GM18498 (cell line): ENCODE data around the gene PLEKHG4B.

ENCODE experiments used
- ATAC-seq: cut with Tn5 transposase; IDR thresholded peaks from one replicate; pipeline ENCODE4 v1.9.1; 2021; ENCODE audit warnings: mild to moderate bottlenecking, moderate library complexity; ENCODE audit not compliant: unreplicated experiment

PLEKHG4B gene

DNA sequence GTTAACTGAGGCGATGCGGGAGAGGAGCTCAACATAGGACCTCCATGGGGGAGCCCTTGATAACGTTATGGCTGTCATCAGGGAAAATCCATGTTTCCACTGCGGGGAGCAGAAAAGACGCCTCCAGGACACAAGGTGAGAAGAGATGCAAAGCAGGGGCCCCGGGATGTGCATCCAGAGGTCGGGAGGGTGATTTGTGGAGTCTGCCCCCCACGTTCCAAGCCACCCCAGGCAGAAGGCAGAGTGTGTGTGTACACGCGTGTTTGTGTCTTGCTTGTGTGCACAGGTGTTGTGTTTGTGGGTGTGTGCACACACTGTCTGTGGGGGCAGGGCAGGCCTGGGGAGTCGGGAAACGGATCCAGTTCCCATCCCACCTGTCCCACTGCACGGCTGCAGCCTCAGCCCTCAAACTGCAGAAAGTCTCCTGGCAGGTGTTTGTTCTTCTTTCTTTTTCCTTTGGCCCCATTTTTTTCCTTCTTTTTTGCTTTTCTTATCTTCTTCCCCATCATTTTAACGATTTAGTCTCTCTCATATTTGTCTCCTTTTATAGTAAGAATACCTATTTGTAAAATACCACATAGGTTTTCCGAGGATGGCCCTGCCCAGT lies 17.4 kb upstream of the PLEKHG4B start:
- ATAC-seq = no peak

DNA sequence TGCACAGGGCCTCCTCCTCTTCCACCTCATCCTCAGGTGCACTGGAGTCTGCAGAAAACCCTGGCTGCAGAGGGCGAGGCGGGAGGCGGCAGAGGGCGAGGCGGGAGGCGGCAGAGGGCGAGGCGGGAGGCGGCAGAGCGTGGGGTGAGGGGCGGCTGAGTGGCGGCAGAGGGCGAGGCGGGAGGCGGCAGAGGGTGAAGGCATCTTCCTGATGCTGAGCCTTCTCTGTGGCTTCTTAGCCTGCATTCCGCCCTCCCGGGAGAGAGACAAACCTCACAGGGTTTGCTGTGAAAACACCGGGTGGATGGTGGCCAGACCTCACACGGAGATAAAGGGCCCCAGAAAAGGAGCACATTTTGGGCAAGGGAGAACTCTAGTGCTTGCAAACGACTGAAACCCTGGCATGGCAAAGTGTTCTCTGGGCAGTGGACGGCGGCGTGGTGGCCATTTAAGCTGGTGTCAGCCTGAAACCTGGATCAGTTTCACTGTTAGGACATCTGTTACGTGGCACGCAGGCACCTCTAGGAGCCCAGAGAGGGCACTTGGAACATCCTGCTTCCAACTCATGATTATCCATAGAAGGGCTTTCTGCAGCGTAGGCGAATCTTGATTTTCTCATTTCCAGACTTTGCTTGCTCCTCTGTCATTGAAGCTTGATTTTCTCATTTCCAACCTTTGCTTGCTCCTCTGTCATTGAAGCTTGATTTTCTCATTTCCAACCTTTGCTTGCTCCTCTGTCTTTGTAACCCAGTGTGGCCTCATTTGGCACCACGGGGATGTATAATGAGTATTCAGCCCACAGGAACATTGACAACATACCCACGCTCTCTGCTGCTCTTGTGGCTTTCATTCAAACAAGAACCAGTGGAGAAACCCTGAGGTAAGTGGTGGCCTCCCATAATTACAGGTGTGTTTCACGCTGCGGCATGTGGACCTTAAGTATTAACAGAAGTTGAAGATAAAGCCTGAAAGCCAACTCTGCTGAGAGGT lies 16.3 kb upstream of the PLEKHG4B start:
- ATAC-seq = no peak

DNA sequence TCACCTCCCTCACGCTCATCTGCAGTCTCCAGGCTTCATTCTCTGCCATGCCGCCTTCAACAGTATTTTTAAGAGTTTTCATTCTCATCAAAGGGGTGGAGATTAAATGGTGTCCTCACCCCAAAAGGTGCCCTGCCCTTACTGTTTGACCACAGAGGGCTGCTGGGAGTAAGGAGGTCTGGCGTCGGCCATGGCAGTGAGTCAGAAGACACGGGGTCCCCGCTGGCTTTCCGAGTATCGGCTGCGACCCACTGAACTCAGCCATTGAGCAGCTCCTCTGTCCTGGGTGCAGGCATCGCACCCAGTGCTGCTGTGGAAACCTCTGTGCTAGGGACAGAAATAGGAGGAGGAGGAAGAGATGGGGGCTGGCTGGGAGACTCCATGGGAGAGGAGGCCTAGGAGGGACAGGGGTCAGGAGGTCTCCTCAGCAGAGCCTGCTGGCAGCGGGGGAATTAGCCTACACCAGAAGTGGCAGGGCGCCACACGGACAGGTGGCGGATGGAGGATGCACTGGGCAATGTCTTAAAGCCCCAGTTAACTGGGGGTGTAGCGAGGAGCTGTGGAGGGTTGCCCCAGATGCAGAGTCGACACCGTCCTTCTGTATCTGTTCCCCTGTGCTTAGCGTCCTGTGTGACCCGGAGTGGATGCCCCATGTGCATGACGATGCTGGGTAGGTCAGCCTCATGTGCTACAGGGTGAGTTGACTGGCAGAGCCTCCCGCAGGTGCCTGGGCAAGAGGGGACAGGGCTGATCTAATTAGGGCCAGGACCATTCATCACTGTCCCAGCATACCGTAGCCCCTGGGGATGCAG lies 15.4 kb upstream of the PLEKHG4B start:
- ATAC-seq = no peak

DNA sequence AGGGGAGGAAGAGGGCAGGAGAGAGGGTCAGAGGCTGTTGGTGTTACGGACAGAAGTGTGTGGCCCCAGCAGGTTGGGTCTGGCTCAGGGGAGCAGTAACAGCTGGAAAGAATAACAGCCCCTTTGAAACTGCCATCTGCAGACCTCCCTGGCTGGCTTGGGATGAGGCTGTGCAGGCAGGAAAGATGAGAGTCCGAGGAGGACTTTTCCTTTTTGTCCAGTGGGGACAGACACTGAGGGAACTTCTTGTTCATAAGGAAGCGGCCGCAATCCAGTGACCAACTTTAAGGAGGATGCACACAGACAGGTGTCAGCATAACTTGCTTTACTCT lies 14.8 kb upstream of the PLEKHG4B start:
- no peak for ATAC-seq

DNA sequence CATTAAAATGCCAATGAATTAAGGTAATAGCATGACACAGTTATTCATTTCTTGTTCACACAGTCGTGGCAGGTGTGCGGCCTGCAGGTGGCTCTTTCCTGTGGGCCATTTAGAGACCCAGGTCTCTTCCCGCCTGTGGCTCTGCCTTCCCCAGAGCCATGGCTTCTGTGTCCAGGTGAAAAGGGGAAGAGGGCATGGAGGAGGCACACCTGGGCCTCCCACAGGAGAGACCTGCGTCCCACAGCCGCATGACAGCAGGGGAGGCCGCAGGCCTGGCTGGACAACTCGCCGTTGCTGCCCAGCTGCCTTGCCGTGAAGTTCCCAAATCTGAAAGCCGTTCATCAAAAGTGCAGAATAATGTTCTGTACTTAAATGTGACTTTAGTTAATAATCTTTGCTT lies 14.4 kb upstream of the PLEKHG4B start:
- no peak for ATAC-seq

GRCh38 chr5:77957-78804 lies 13.8 kb upstream of the PLEKHG4B start:
- no peak for ATAC-seq

- ATAC-seq = no peak
These were observed 13.2 kb upstream of the PLEKHG4B start for GRCh38 chr5:78805-79149.

GRCh38 chr5:79263-79662 lies 12.7 kb upstream of the PLEKHG4B start:
- no peak for ATAC-seq

GRCh38 chr5:79821-80220 lies 12.1 kb upstream of the PLEKHG4B start:
- no peak for ATAC-seq

DNA sequence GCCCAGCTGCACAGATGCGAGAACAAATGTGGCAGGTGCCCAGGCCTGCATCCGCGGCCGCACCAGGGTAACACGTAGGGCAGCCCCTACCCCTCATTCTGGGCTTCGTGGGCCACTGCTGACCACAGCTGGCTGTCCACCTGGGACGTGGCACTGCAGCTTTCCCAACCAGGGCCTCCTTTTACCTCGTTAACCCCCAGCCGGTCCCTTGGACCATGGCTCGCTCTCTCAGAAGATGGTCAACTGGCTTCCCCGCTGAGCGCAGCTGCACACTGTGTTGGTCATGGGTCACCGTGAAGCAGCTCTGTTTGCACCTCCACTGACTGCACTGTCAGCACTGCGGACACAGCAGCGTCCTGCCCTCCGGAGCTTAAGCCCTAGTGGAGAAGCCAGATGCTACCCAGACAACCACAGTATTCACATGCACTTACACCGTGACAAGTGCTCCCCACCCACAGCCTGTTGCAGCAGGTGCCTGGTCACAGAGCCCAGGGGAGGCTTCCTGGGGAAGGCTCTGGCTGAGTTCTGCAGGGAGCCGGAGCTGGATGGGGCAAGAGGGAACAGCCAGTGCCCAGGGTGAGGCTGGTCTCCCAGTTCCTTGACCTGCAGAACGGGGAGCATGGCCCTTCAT lies 10.5 kb upstream of the PLEKHG4B start:
- ATAC-seq = no peak

DNA sequence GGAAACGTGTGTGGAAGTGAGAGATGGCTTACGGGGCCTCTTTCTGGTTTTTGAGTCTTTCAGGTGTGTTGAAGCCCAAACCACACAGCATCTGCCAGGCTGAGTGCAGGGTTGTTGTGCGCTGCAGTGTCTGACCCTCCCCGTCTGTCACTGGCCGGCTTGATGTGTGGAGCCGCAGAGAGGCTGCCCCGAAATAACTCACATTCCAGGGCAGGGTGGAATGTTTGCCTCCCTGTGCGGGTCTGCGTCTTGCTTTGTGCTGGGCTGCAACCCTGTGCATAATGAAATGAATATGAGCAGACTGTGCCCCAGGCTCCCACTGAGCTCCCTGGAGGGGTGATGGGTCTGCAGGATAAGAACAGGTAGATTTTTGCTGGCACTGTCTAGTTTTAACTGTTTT lies 9.9 kb upstream of the PLEKHG4B start:
- no peak for ATAC-seq

DNA sequence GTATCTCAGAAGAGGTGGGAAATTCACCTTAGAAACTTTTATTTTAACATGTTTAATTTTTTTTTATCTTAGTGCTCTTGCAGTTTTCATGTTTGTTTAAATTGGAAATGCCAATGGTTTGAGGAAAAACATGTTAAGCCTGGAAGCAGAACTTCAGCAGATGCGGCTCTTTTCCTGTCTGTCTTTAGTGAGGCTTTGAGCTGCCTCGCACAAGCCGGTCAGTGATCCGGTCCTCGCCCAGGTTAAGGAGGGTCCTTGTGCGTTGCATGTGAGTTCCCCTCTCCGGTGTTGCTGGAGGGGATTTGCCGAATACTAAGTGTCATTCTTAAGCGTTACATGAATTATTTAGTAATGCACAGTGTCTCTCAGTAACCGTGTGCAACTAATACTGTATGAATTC lies 9.4 kb upstream of the PLEKHG4B start:
- no peak for ATAC-seq

DNA sequence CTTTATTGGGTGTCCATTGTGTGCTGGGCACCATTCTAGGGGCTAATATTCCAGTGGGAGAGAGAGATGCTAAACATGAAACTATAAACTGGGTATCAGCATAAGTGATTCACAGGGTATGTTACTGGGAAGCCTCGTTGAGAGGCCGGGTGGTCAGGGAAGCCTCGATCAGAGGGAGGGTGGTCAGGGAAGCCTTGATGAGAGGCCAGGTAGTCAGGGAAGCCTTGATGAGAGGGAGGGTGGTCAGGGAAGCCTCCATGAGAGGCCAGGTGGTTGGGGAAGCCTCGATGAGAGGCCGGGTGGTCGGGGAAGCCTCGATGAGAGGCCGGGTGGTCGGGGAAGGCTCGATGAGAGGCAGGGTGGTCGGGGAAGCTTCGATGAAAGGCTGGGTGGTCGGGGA lies 8.9 kb upstream of the PLEKHG4B start:
- ATAC-seq = no peak

DNA sequence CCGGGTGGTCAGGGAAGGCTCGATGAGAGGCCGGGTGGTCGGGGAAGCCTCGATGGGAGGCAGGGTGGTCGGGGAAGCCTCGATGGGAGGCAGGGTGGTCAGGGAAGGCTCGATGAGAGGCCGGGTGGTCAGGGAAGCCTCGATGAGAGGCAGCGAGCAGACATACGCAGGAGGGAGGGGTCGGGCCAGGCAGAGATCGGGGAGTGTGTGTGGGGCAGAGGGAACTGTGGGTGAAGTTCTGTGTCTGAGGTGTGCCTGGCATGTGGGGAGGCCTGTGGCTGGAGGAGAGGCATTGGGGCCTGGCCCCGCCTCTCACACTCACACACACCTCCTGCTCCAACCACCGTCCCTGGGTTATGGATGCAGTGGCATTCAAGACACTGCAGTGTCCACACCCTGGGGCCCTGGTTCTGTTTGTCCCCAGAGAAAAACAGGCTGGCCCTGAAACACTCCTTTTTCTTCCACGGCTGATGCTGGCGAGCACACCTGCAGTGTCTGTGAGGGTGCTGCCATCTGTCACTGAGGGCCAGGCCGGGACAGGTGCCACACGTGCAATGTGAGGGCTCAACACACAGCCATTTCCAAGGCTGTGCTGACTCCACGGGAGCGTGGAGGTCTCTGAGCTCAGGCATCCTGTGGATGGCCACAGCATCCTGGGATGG lies 6.5 kb upstream of the PLEKHG4B start:
- no peak for ATAC-seq

GRCh38 chr5:89337-90286 lies 2.4 kb upstream of the PLEKHG4B start:
- no peak for ATAC-seq

DNA sequence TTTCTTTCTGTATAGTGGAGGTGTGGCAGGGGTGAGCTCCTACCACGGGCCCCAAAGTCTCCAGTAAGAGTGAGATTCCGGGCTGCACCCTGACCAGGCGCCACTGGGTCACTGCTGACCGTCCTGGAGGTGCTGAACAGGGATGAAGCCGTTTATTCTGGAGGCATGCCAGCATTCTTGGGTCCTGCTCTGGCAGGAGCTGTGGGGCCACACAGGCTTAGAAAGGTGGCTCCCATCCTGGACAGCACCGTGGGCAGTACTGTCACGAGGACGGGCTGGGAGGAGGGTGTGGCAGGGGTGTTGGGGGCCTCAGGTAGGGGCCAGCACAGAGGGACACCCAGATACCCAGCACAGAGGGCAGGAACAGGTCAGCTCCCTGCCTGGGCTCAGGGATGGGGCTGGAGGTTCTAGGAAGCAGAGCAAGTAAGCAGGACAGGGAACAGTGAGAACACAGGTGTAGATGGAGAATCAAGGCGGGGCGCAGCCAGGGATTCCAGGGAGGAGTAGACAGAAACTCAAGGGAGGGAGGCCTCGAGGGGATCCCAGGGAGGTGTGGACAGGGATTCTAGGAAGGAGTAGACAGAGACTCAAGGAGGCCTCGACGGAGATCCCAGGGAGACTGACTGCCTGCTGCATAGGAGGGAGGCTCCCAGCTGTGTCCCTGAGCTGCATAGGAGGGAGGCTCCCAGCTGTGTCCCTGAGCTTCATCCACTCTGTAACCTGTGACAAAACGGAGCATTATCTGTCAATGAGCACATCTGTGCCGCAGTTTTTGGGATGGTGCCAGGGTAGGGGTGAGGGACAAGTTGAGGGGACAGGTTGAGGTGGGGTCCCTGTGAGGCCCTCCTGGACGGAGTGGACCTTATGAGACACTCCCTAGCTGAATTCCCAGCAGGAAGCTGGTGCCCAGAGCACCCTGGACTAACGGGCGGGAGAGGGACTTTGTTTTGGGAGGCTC lies 1.1 kb upstream of the PLEKHG4B start:
- no peak for ATAC-seq

DNA sequence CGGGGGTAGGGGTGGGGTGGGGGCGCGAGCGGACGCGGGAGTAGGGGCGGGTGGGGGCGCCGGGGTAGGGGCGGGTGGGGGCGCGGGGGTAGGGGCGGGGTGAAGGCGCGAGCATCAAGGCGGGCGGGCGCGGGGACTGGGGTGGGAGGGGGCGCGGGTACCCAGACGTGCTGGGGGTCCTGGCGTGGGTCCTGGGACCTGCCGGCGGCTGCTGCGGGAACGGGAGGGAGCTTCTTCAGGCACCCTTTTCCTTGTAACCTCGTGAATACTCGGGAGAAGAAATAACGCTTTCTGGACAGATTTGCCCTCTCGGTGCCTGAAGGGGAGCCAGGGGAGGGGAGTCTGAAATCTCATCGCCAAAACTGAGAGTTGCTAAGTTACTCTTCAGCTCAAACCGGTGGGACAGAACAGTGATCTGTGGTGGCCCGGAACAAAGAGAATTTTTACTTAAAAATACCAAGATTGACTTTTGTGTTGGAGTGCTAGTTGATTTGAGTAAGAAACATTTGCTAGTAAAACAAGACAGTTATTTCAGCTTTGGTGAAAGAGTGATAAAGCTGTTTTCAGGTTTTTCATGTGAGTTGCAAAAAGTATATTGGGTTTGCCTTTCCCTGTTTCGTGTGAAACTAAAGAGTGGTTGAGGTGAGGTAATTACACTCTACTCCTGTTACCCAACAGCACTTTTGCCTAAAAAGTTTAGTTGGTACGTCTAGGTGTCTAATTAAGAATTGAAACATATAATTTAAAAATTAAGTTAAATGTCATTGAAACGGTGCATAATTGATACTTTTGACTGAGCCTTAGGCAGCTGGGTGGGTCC lies 643 bp downstream of the PLEKHG4B start:
- ATAC-seq = no peak
